CD4-positive, alpha-beta T cell treated with Interleukin-6 for 4 hours (primary cell): ENCODE data around the gene SEC62.
A peak's percentile ranks its signal among the peaks of the same experiment; 100 is the strongest.
"Not testable (repeated sequence)": the region's sequence is repeated elsewhere in the genome, so short reads cannot be mapped to it uniquely, and the experiment has no call there.

ENCODE experiments used
- DNase-seq: peaks from one replicate; pipeline ENCODE4 v3.0.0-alpha.2; 2020; ENCODE audit warnings: mixed read lengths

SEC62 gene

GRCh38 chr3:170019306-170019705 is 52.7 kb downstream of the SEC62 start:
- not testable (repeated sequence) for DNase-seq

GRCh38 chr3:170021083-170021482 is 54.5 kb downstream of the SEC62 start:
- no peak for DNase-seq

GRCh38 chr3:170022336-170022735 is 55.7 kb downstream of the SEC62 start:
- no peak for DNase-seq

- DNase-seq, result no peak
These were observed 56.6 kb downstream of the SEC62 start for GRCh38 chr3:170023165-170023564.

- DNase-seq, result no peak
These were observed 58.0 kb downstream of the SEC62 start for GRCh38 chr3:170024581-170024980.

GRCh38 chr3:170027233-170028102 is 60.9 kb downstream of the SEC62 start:
- peak; percentile 13 for DNase-seq

- peak; percentile 68 for DNase-seq
These were observed 66.9 kb downstream of the SEC62 start for GRCh38 chr3:170033489-170033888.

GRCh38 chr3:170037463-170038433 is 71.1 kb downstream of the SEC62 start, which contains the start of gene GPR160:
GPR160 (plus strand) TSS chr3:170037995; CDS start chr3:170083973, 45,978 bp downstream.
- peak; percentile 86 for DNase-seq

GRCh38 chr3:170038434-170039110 is 72.0 kb downstream of the SEC62 start:
- DNase-seq, result peak; percentile 59

GRCh38 chr3:170040418-170040817 is 73.8 kb downstream of the SEC62 start:
- DNase-seq, result no peak

- DNase-seq, result no peak
These were observed 76.9 kb downstream of the SEC62 start for GRCh38 chr3:170043506-170043905.

- no peak for DNase-seq
These were observed 77.7 kb downstream of the SEC62 start for GRCh38 chr3:170044271-170044670.

- no peak for DNase-seq
These were observed 78.2 kb downstream of the SEC62 start for GRCh38 chr3:170044795-170045244.

GRCh38 chr3:170046269-170047132 is 79.9 kb downstream of the SEC62 start:
- DNase-seq, result no peak

GRCh38 chr3:170047133-170047404 is 80.5 kb downstream of the SEC62 start:
- no peak for DNase-seq
